ENCODE data around the gene MRPL40. TPM values are rescaled to one million over a fixed set of nuclear protein-coding genes. Genes with fewer than 3 reads are reported as not detected.
A peak's percentile ranks its signal among the peaks of the same experiment; 100 is the strongest.

Gene MRPL40
- total and polyA plus RNA-seq, 9 donors, result 21.1 to 46.9 (median 28.8) TPM

GRCh38 chr22:19454156-19454555, 21.8 kb downstream of the MRPL40 start:
- no peaks in the 10 kb centered on the region for H3K27me3 ChIP-seq
- DNase-seq, result peak in 1 of 5 donors; percentile 16
- 66 to 69% (median 69%) methylated on average over 6 of the region's 6 CpGs for WGBS, 3 donors
- no peaks in the 10 kb centered on the region for H3K9me3 ChIP-seq
- no peaks in the 10 kb centered on the region for H3K36me3 ChIP-seq
- no peak overlapping the region for H3K4me3 ChIP-seq
- no peak for TF ChIP-seq POLR2A (IDR thresholded peaks at IDR 0.05)
- TF ChIP-seq EP300 (IDR thresholded peaks at IDR 0.05), result no peak
- TF ChIP-seq CTCF (IDR thresholded peaks at IDR 0.05), result no peak
- H3K27ac ChIP-seq, result no peak overlapping the region
- intact Hi-C loops (cut with DNase I), result no loop called here
- H3K4me1 ChIP-seq (ENCODE audit: insufficient read depth), result no peaks in the 10 kb centered on the region

GRCh38 chr22:19455033-19455432, 22.7 kb downstream of the MRPL40 start:
- intact Hi-C loops (cut with DNase I), result no loop called here
- WGBS, 3 donors, result 95 to 98% (median 97%) methylated on average over 2 of the region's 2 CpGs
- no peak for TF ChIP-seq POLR2A (IDR thresholded peaks at IDR 0.05)
- TF ChIP-seq CTCF (IDR thresholded peaks at IDR 0.05), result no peak
- TF ChIP-seq EP300 (IDR thresholded peaks at IDR 0.05), result no peak
- Histone ChIP-seq H3K36me3 (no peaks in the 10 kb centered on the region), H3K4me1 (ENCODE audit: insufficient read depth) (no peaks in the 10 kb centered on the region), H3K27ac (no peak overlapping the region), H3K4me3 (no peak overlapping the region), H3K27me3 (no peaks in the 10 kb centered on the region), H3K9me3 (no peaks in the 10 kb centered on the region)
- DNase-seq, result no peak

- Histone ChIP-seq H3K9me3 (no peaks in the 10 kb centered on the region), H3K4me3 (no peak overlapping the region), H3K27ac (no peak overlapping the region), H3K27me3 (no peaks in the 10 kb centered on the region), H3K36me3 (no peaks in the 10 kb centered on the region), H3K4me1 (ENCODE audit: insufficient read depth) (no peaks in the 10 kb centered on the region)
- 67 to 83% (median 71%) methylated on average over 4 of the region's 4 CpGs for WGBS, 3 donors
- TF ChIP-seq EP300 (IDR thresholded peaks at IDR 0.05), result no peak
- TF ChIP-seq POLR2A (IDR thresholded peaks at IDR 0.05), result no peak
- TF ChIP-seq CTCF (IDR thresholded peaks at IDR 0.05), result no peak
- intact Hi-C loops (cut with DNase I), result no loop called here
- no peak for DNase-seq
Observed at GRCh38 chr22:19455585-19456370, 23.4 kb downstream of the MRPL40 start.

GRCh38 chr22:19456541-19456940, 24.2 kb downstream of the MRPL40 start:
- H3K36me3 ChIP-seq, result no peaks in the 10 kb centered on the region
- 87 to 94% (median 89%) methylated on average over 10 of the region's 10 CpGs for WGBS, 3 donors

More at GRCh38 chr22:19456541-19456940, 24.2 kb downstream of the MRPL40 start:
- TF ChIP-seq CTCF (IDR thresholded peaks at IDR 0.05) (no peak), POLR2A (IDR thresholded peaks at IDR 0.05) (no peak), EP300 (IDR thresholded peaks at IDR 0.05) (no peak)
- no peaks in the 10 kb centered on the region for H3K27me3 ChIP-seq
- DNase-seq, result no peak
- intact Hi-C loops (cut with DNase I), result no loop called here
- no peaks in the 10 kb centered on the region for H3K9me3 ChIP-seq
- no peaks in the 10 kb centered on the region for H3K4me1 ChIP-seq (ENCODE audit: insufficient read depth)
- H3K4me3 ChIP-seq, result no peak overlapping the region
- no peak overlapping the region for H3K27ac ChIP-seq
